GM23248 (cell line): ENCODE data around the gene FOXD4L3. TPM values are rescaled to one million over a fixed set of nuclear protein-coding genes. Genes with fewer than 3 reads are reported as not detected.
"Not testable (repeated sequence)": the region's sequence is repeated elsewhere in the genome, so short reads cannot be mapped to it uniquely, and the experiment has no call there.

Experiments used
- DNase-seq: peaks from one replicate; pipeline ENCODE4 v3.0.0-alpha.2; 2015
- H2AFZ ChIP-seq: fragments of 200-600 bp; sonication (generic); 2 replicates; pipeline ENCODE4 v1.6.1; 2016; ENCODE audit warnings: antibody characterized with exemption
- H3F3A ChIP-seq: fragments of 200-600 bp; sonication (generic); 2 replicates; pipeline ENCODE4 v1.6.1; 2016; ENCODE audit warnings: mild to moderate bottlenecking, antibody characterized with exemption, mixed run types; ENCODE audit not compliant: insufficient read depth
- H3K27ac ChIP-seq: fragments of 200-600 bp; sonication (generic); 2 replicates; pipeline ENCODE4 v1.5.1; 2016; ENCODE audit warnings: mild to moderate bottlenecking
- H3K27me3 ChIP-seq: fragments of 200-600 bp; sonication (generic); replicated peaks from 2 replicates; pipeline ENCODE4 v1.6.1; 2016; ENCODE audit warnings: mild to moderate bottlenecking; ENCODE audit not compliant: insufficient read depth
- H3K36me3 ChIP-seq: fragments of 200-600 bp; sonication (generic); 2 replicates; pipeline ENCODE4 v1.6.1; 2016; ENCODE audit warnings: low read depth, mild to moderate bottlenecking
- H3K4me1 ChIP-seq: fragments of 200-600 bp; sonication (generic); 2 replicates; pipeline ENCODE4 v1.6.1; 2016; ENCODE audit warnings: mild to moderate bottlenecking; ENCODE audit not compliant: insufficient read depth
- H3K4me2 ChIP-seq: fragments of 200-600 bp; sonication (generic); one replicate; pipeline ENCODE4 v1.6.1; 2016; ENCODE audit warnings: mild to moderate bottlenecking; ENCODE audit not compliant: unreplicated experiment
- H3K4me3 ChIP-seq: fragments of 200-600 bp; sonication (generic); 2 replicates; pipeline ENCODE4 v1.5.1; 2016; ENCODE audit warnings: mild to moderate bottlenecking
- H3K79me2 ChIP-seq: fragments of 200-600 bp; sonication (generic); 2 replicates; pipeline ENCODE4 v1.6.1; 2016; ENCODE audit warnings: mild to moderate bottlenecking; ENCODE audit not compliant: insufficient read depth
- H3K9ac ChIP-seq: fragments of 200-600 bp; sonication (generic); 2 replicates; pipeline ENCODE4 v1.6.1; 2016; ENCODE audit warnings: mild to moderate bottlenecking
- H3K9me2 ChIP-seq: fragments of 200-600 bp; sonication (generic); 2 replicates; pipeline ENCODE4 v1.6.1; 2016; ENCODE audit warnings: mixed run types, mild to moderate bottlenecking, moderate library complexity; ENCODE audit not compliant: insufficient read depth
- H3K9me3 ChIP-seq: fragments of 200-600 bp; sonication (generic); one replicate; pipeline ENCODE4 v1.6.1; 2017; ENCODE audit warnings: low read depth
- H4K20me1 ChIP-seq: fragments of 200-600 bp; sonication (generic); 2 replicates; pipeline ENCODE4 v1.6.0; 2016; ENCODE audit not compliant: insufficient read depth
- EZH2 ChIP-seq: fragments of 200-600 bp; sonication (generic); IDR thresholded peaks from 2 replicates; pipeline ENCODE4 v1.6.1; 2018; ENCODE audit warnings: antibody characterized with exemption, mild to moderate bottlenecking; ENCODE audit not compliant: insufficient read depth, poor library complexity, severe bottlenecking
- whole genome bisulfite sequencing, 2 experiments: methylation state at CpG; one replicate each; pipeline ENCODE4 v1.1.6; 2015 to 2017; ENCODE audit warnings: low lambda C conversion rate in 2 of 2, low coverage in 1 of 2; ENCODE audit errors: missing lambda C conversion rate in 2 of 2; 5-methylcytosine and 5-hydroxymethylcytosine counted together
- in situ Hi-C: fragments of 300-500 bp; cut with MboI; formaldehyde crosslinking; loops from 2 replicates; pipeline ENCODE4 v1.15.0; 2020
- polyA plus RNA-seq: library from polyadenylated mRNA; unstranded; fragments of >200 nt; fragmentation: Nextera tagmentation; extraction: Ambion mirVana; gene quantifications from 2 replicates; pipeline ENCODE4 v1.2.1, GENCODE V29; 2016
- total RNA-seq: library from RNA; depleted of rRNA; stranded (reverse); fragments of >200 nt; shearing (Covaris generic); gene quantifications from 2 replicates; pipeline ENCODE4 v1.2.3, GENCODE V29; 2014

FOXD4L3 gene
- total and polyA plus RNA-seq, 2 experiments from 2014 or later: not detected

DNA sequence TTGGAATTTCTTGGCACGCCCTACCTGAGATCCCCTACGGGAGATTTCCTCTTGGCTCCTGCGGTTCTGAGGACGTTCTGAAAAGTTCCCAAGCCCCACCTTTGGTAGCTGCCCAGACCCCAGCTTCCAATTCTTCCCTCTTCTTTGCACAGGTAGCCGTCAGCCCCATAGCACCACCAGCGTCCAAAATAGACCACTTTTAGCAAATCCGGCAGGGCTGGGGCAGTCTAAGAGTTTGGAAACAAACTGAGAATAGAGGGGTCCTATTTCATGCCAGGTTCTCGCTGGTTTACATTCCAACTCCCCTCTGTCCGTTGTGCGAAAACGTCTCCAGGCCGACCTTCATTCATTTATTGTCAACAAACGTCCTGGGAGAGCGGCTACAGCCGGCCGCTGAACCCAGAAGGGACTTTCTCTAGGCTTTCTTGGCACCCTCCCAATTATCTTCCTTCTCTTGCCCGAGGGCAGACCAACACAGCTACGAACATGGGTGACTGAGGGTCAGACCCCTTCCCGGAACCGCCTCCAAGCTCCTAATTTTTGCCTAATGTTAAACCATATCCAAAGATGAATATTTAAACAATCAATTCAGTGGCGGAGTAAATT, 3.1 kb downstream of the FOXD4L3 start:
- DNase-seq, H3K27me3 ChIP-seq, H3K79me2 ChIP-seq, H3K36me3 ChIP-seq, H4K20me1 ChIP-seq, H3K9ac ChIP-seq, H3K4me3 ChIP-seq, H3K9me2 ChIP-seq, in situ Hi-C loops, H3K9me3 ChIP-seq, H3K27ac ChIP-seq, H2AFZ ChIP-seq, H3K4me2 ChIP-seq, H3K4me1 ChIP-seq, H3F3A ChIP-seq: not testable (repeated sequence)
- 23 to 31% methylated on average over 8 to 12 of the region's 21 CpGs for WGBS, 2 experiments
- peak; percentile 48 for TF ChIP-seq EZH2

DNA sequence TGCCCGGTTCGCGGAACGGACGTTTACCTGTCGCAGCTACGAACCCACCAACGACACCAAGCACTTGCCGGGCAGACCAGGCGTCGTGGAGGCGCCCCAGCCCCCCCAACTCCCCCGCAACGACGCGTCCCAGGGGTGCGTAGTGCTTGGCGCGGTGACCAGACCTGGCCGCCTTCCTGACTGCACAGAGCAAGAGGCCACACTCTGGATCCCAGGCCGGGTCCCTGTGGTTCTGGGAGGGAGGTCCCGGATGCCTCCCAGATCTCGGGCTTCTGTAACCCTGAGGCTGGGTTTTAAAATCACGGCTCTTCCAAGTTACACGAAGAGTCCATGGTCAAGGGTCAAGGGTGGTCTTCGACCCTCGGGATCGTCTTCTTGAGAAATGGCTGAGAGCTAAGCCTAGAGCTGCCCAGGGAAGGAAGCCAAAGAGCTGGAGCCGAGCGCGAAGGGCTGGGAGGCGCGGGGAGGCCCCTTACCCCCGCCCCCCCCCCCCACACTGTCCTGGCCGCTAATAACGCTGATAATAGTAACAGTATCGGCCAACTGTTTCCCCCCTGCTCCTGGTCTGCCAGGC, 3.8 kb downstream of the FOXD4L3 start:
- H3K27ac ChIP-seq, H3K4me1 ChIP-seq, H3K36me3 ChIP-seq, H3K79me2 ChIP-seq, H3K9me2 ChIP-seq, H3F3A ChIP-seq, H4K20me1 ChIP-seq, H3K4me3 ChIP-seq, in situ Hi-C loops, H3K27me3 ChIP-seq, H3K9me3 ChIP-seq, H3K9ac ChIP-seq, H2AFZ ChIP-seq, H3K4me2 ChIP-seq, DNase-seq: not testable (repeated sequence)
- WGBS, 2 experiments: 12 to 24% methylated on average over 12 of the region's 37 CpGs

DNA sequence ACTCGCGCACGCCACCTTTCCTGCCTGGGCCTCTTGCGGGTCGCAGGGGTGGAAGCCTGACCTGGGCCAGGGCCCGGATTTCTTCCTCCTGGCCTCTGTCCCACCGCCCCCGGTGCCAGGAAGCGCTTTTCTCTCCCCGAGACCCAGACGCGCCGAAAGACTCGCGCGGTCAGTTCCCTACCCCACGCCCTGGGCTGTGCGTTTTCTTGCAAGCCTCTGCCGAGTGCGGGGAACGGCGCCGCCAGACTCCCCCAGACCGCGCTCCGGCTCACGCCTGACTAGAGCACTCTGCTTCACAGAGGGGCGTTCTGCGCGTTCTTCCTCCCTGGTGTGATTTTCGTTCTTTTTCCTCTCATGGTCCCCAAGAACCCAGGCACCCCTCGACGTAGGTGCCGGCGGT, 4.5 kb downstream of the FOXD4L3 start:
- H3K4me1 ChIP-seq, H3K4me3 ChIP-seq, H3K9ac ChIP-seq, H4K20me1 ChIP-seq, DNase-seq, in situ Hi-C loops, H3K9me2 ChIP-seq, H3F3A ChIP-seq, H3K79me2 ChIP-seq, H2AFZ ChIP-seq, H3K4me2 ChIP-seq, H3K36me3 ChIP-seq, H3K9me3 ChIP-seq, H3K27me3 ChIP-seq, H3K27ac ChIP-seq: not testable (repeated sequence)
- 18 to 19% methylated on average over 19 to 21 of the region's 35 CpGs for WGBS, 2 experiments

DNA sequence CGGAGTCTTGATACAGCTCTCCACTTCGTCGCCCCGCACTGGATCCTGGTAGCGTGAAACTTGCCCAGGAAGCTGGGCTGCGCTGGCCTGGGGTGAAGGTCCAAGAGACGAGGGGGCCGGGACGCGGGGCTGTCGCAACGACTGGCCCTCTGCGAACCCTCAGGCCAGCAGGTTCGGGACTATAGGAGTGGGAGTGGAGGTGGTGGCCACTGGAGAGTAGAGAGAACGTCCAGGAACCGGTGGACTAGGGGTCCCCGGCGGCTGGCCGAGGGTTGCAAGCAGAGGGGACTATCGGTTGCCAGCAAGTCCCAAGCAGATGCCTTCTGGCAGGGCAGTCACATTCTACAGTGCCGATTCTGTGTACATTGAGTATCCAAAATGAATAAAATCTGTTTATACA, 5.0 kb downstream of the FOXD4L3 start:
- H3K9me2 ChIP-seq, H4K20me1 ChIP-seq, H3F3A ChIP-seq, H3K27ac ChIP-seq, in situ Hi-C loops, DNase-seq, H3K9me3 ChIP-seq, H3K9ac ChIP-seq, H3K36me3 ChIP-seq, H3K79me2 ChIP-seq, H3K4me1 ChIP-seq, H3K4me3 ChIP-seq, H3K27me3 ChIP-seq, H2AFZ ChIP-seq, H3K4me2 ChIP-seq: not testable (repeated sequence)
- WGBS, 2 experiments: 19 to 20% methylated on average over 16 to 20 of the region's 21 CpGs

DNA sequence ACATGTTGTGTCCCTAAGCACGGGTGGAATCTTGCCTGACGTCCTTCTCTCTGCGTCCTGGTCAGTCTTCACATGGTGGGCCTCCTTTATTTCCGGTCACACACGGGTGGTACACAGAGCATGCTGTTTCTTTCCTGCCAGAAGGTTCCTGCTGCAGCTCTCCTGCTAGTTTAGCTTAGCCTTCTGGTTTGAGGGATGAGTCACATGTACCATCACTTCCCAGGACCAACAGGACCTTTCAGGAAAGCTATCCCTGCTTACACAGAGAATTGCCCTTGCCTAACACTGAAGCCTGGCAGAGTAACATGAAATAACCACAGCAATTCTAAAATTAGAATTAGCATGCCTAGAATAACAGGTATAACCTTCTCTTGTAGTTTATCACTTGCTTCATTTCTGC, 8.5 kb downstream of the FOXD4L3 start:
- H3K36me3 ChIP-seq, H3K79me2 ChIP-seq, H3K9ac ChIP-seq, H3F3A ChIP-seq, H3K4me3 ChIP-seq, H3K9me2 ChIP-seq, H3K4me1 ChIP-seq, H3K9me3 ChIP-seq, H4K20me1 ChIP-seq, H3K4me2 ChIP-seq, in situ Hi-C loops, DNase-seq, H2AFZ ChIP-seq, H3K27me3 ChIP-seq, H3K27ac ChIP-seq: not testable (repeated sequence)
- no CpG with 5 or more reads among the region's 5 CpGs for WGBS, 2 experiments

DNA sequence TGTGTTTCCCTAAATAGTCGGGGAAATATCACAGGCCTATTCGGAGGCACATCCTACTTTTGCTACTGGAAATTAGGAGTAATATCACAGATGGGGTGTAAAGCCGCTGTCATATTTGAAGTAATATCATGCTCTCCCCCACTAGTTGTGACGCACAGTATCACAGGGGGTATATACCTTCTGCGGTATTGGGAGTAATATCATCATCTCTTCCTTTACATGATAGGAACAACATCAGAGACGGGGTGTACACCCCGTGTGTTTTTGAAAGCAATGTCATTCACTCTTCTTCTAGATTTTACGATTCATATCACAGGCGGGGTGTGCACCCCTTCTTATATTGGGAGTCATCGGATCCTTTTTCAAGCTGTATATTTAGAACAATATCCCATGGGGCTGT, 15.5 kb downstream of the FOXD4L3 start:
- H3K4me3 ChIP-seq, H3K27me3 ChIP-seq, H3K36me3 ChIP-seq, H3F3A ChIP-seq, H3K4me1 ChIP-seq, in situ Hi-C loops, H3K27ac ChIP-seq, DNase-seq, H4K20me1 ChIP-seq, H3K9me3 ChIP-seq, H3K9ac ChIP-seq, H3K9me2 ChIP-seq, H3K4me2 ChIP-seq, H2AFZ ChIP-seq, H3K79me2 ChIP-seq: not testable (repeated sequence)
- 58 to 62% methylated on average over 10 of the region's 10 CpGs for WGBS, 2 experiments

DNA sequence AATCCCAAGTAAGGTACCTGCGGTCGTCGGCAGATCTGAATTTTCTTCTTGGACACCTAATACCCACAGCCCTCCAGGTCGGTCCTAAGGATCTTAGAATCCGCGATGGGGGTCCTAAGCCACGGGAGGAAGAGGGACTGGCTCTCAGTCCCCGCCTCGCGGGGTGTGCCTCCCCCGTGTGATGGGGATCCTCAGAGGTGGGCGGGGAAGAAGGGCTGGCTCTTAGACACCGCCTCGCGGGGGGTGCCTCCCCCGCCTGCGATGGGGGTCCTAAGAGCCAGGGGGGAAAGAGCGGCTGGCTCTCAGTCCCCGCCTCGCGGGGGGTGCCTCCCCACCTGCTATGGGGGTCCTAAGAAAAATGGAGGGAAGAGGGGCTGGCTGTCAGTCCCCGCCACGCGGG, 21.1 kb downstream of the FOXD4L3 start:
- H2AFZ ChIP-seq, H3K4me1 ChIP-seq, H3K27ac ChIP-seq, H3K4me2 ChIP-seq, H3K9ac ChIP-seq, H3K4me3 ChIP-seq, H3K27me3 ChIP-seq, H3F3A ChIP-seq, H3K9me2 ChIP-seq, DNase-seq, H3K36me3 ChIP-seq, H4K20me1 ChIP-seq, in situ Hi-C loops, H3K79me2 ChIP-seq, H3K9me3 ChIP-seq: not testable (repeated sequence)
- WGBS, 2 experiments: 6% methylated on average over 10 of the region's 24 CpGs; no CpG with 5 or more reads in 1 of the 2 experiments
